ENCODE data around the gene BCL2L15. TPM values are rescaled to one million over a fixed set of nuclear protein-coding genes. Genes with fewer than 3 reads are reported as not detected.

The BCL2L15 gene
- total RNA-seq, 2 donors from 2014 or later, result 116 to 191 TPM

GRCh38 chr1:113875714-113876113 is 11.7 kb downstream of the BCL2L15 start:
- no peak for DNase-seq
- Histone ChIP-seq H3K4me3 (no peak overlapping the region), H3K27me3 (no peaks in the 10 kb centered on the region), H3K9ac (ENCODE audit: low read depth in 2 of 2, low read length in 2 of 2) (no peak overlapping the region), H3K36me3 (no peaks in the 10 kb centered on the region), H3K9me3 (no peaks in the 10 kb centered on the region), H3K4me1 (no peaks in the 10 kb centered on the region), H3K27ac (peak overlapping the region; percentile 23)
- intact Hi-C loops (cut with DNase I), result no loop called here
- no peak for TF ChIP-seq CTCF (IDR thresholded peaks at IDR 0.05)

GRCh38 chr1:113874012-113874879 is 13.1 kb downstream of the BCL2L15 start:
- Histone ChIP-seq H3K9me3 (no peaks in the 10 kb centered on the region), H3K4me1 (no peaks in the 10 kb centered on the region), H3K27me3 (no peaks in the 10 kb centered on the region), H3K27ac (peak overlapping the region; percentile 39), H3K36me3 (no peaks in the 10 kb centered on the region), H3K9ac (ENCODE audit: low read depth in 2 of 2, low read length in 2 of 2) (no peak overlapping the region), H3K4me3 (no peak overlapping the region)
- peak; percentile 19 for TF ChIP-seq CTCF (IDR thresholded peaks at IDR 0.05)
- intact Hi-C loops (cut with DNase I), result no loop called here
- peak; percentile 50 for DNase-seq

GRCh38 chr1:113872219-113872935 is 15.0 kb downstream of the BCL2L15 start:
- no peak for DNase-seq
- Histone ChIP-seq H3K4me1 (no peaks in the 10 kb centered on the region), H3K4me3 (no peak overlapping the region), H3K36me3 (no peaks in the 10 kb centered on the region), H3K27ac (peak overlapping the region; percentile 61), H3K27me3 (no peaks in the 10 kb centered on the region), H3K9me3 (no peaks in the 10 kb centered on the region), H3K9ac (ENCODE audit: low read depth in 2 of 2, low read length in 2 of 2) (peak overlapping the region in 1 of 2 donors; percentile 48)
- TF ChIP-seq CTCF (IDR thresholded peaks at IDR 0.05), result no peak
- intact Hi-C loops (cut with DNase I), result no loop called here

- Histone ChIP-seq H3K27me3 (no peaks in the 10 kb centered on the region), H3K36me3 (no peaks in the 10 kb centered on the region), H3K27ac (peak within 1 kb of the TSS; percentile 61), H3K9ac (ENCODE audit: low read depth in 2 of 2, low read length in 2 of 2) (peak within 1 kb of the TSS in 1 of 2 donors; percentile 48), H3K4me1 (no peaks in the 10 kb centered on the region), H3K9me3 (no peaks in the 10 kb centered on the region), H3K4me3 (no peak within 1 kb of the TSS)
- peak; percentile 47 for DNase-seq
- intact Hi-C loops (cut with DNase I), result no loop called here
- TF ChIP-seq CTCF (IDR thresholded peaks at IDR 0.05), result no peak
These were observed 15.7 kb downstream of the BCL2L15 start, which contains the start of gene PTPN22 for GRCh38 chr1:113871597-113872113. TSS of gene PTPN22 (minus strand) at chr1:113871712.

GRCh38 chr1:113870778-113871177 is 16.6 kb downstream of the BCL2L15 start:
- Histone ChIP-seq H3K9me3 (no peaks in the 10 kb centered on the region), H3K27ac (no peak overlapping the region), H3K9ac (ENCODE audit: low read depth in 2 of 2, low read length in 2 of 2) (no peak overlapping the region), H3K27me3 (no peaks in the 10 kb centered on the region), H3K36me3 (no peaks in the 10 kb centered on the region), H3K4me3 (no peak overlapping the region), H3K4me1 (no peaks in the 10 kb centered on the region)
- TF ChIP-seq CTCF (IDR thresholded peaks at IDR 0.05), result no peak
- no peak for DNase-seq
- intact Hi-C loops (cut with DNase I), result no loop called here

Measured in colonic mucosa (tissue), 4 donors.